Right cardiac atrium (tissue), 5 donors: ENCODE results near the gene SETD5. TPM values are rescaled to one million over a fixed set of nuclear protein-coding genes. Genes with fewer than 3 reads are reported as not detected.
A peak's percentile ranks its signal among the peaks of the same experiment; 100 is the strongest.

Experiments
- ATAC-seq, 2 donors: fragments of 200-7000 bp; cut with Tn5 transposase; one replicate each; pipeline versions ENCODE4 v1.8.0 to v1.9.1; 2020; ENCODE audit warnings: moderate library complexity in 2 of 2, mild to moderate bottlenecking in 1 of 2
- DNase-seq, 3 donors: peaks; one replicate each; pipeline ENCODE4 v3.0.0-alpha.2; 2020
- H3K27ac ChIP-seq: one replicate; pipeline ENCODE4 v1.5.1; 2013; ENCODE audit warnings: mild to moderate bottlenecking, low read length, control low read depth, moderate library complexity
- H3K27me3 ChIP-seq: one replicate; pipeline ENCODE4 v1.6.1; 2013; ENCODE audit not compliant: control insufficient read depth, insufficient read depth
- H3K4me1 ChIP-seq: one replicate; pipeline ENCODE4 v1.6.1; 2013; ENCODE audit warnings: low read length; ENCODE audit not compliant: control insufficient read depth, insufficient read depth
- H3K4me3 ChIP-seq: one replicate; pipeline ENCODE4 v1.5.1; 2013; ENCODE audit warnings: low read length, control low read depth
- H3K9me3 ChIP-seq: one replicate; pipeline ENCODE4 v1.6.1; 2013; ENCODE audit warnings: low read length; ENCODE audit not compliant: control insufficient read depth
- WGBS: extraction: QIAGEN DNeasy Blood & Tissue Kit; methylation state at CpG from one replicate; pipeline ENCODE4 v1.1.7; 2013; 5-methylcytosine and 5-hydroxymethylcytosine counted together
- intact Hi-C, 4 donors: fragments of 100-400 bp; cut with DNase I; formaldehyde crosslinking; loops; one replicate each; pipeline versions ENCODE4 v1.11.0 to v1.14.0; 2022 to 2023
- polyA plus RNA-seq: library from polyadenylated mRNA; stranded (reverse); fragments of 200-250 nt; gene quantifications from one replicate; pipeline ENCODE4 v1.2.3, GENCODE V29; 2013
- total RNA-seq, 4 donors: library from RNA; stranded (reverse); fragmentation: NEBNext Ultra II Directional; extraction: Animal tissue kit (Norgen Biotek cat#: 25700); gene quantifications; one replicate each; pipeline ENCODE4 v1.2.1, GENCODE V29; 2021
- donor health status: healthy with polysubstance abuse.
- donor health status: DM: no; HTN: yes; CAD: no.
- donor health status: DM: no; HTN: no; CAD: no.
- donor health status: DM: no; HTN: yes; CAD: no; lungs with severe emphysema.
- donor health status: DM: yes; HTN: yes; CAD: no.

SETD5 gene
- total and polyA plus RNA-seq, 5 donors, result 29.4 to 73.6 (median 64.4) TPM

- H3K27me3 ChIP-seq, result no peaks in the 10 kb centered on the region
- DNase-seq (no peak), ATAC-seq (no peak)
- 71% methylated on average over 6 of the region's 6 CpGs for WGBS
- H3K9me3 ChIP-seq, result no peaks in the 10 kb centered on the region
- H3K4me3 ChIP-seq, result no peak overlapping the region
- no peak overlapping the region for H3K27ac ChIP-seq
- H3K4me1 ChIP-seq, result peaks cover 3% of the 10 kb centered on the region
- intact Hi-C loops, result no loop called here
These were observed 12.8 kb downstream of the SETD5 start for GRCh38 chr3:9409981-9410854.

- WGBS, result 72% methylated on average over 1 of the region's 1 CpG
- Histone ChIP-seq H3K9me3 (no peaks in the 10 kb centered on the region), H3K4me3 (no peak overlapping the region), H3K27me3 (no peaks in the 10 kb centered on the region), H3K4me1 (peaks cover 8% of the 10 kb centered on the region), H3K27ac (no peak overlapping the region)
- intact Hi-C loops, result no loop called here
- DNase-seq (no peak), ATAC-seq (no peak)
These were observed 13.9 kb downstream of the SETD5 start for GRCh38 chr3:9411302-9411701.

GRCh38 chr3:9412293-9412692, 14.9 kb downstream of the SETD5 start:
- Histone ChIP-seq H3K4me3 (no peak overlapping the region), H3K4me1 (peaks cover 8% of the 10 kb centered on the region), H3K27me3 (no peaks in the 10 kb centered on the region), H3K27ac (no peak overlapping the region), H3K9me3 (no peaks in the 10 kb centered on the region)
- intact Hi-C loops, result no loop called here
- WGBS, result 68% methylated on average over 1 of the region's 1 CpG
- peak in 1 of 2 donors; percentile 25 for ATAC-seq
- no peak for DNase-seq

GRCh38 chr3:9414826-9415225, 17.4 kb downstream of the SETD5 start:
- no peak overlapping the region for H3K27ac ChIP-seq
- intact Hi-C loops, result no loop called here
- DNase-seq, result no peak
- peaks cover 9% of the 10 kb centered on the region for H3K4me1 ChIP-seq
- no peak overlapping the region for H3K4me3 ChIP-seq
- no peaks in the 10 kb centered on the region for H3K27me3 ChIP-seq
- ATAC-seq, result no peak
- no peaks in the 10 kb centered on the region for H3K9me3 ChIP-seq

- intact Hi-C loops, result no loop called here
These were observed 18.2 kb downstream of the SETD5 start for GRCh38 chr3:9415485-9416138.

GRCh38 chr3:9416139-9416780, 18.8 kb downstream of the SETD5 start:
- no peak overlapping the region for H3K4me3 ChIP-seq
- peaks cover 8% of the 10 kb centered on the region for H3K4me1 ChIP-seq
- DNase-seq, result no peak
- peak; percentile 38 for ATAC-seq
- 41% methylated on average over 3 of the region's 3 CpGs for WGBS
- intact Hi-C loops, result no loop called here
- no peak overlapping the region for H3K27ac ChIP-seq
- no peaks in the 10 kb centered on the region for H3K9me3 ChIP-seq
- H3K27me3 ChIP-seq, result no peaks in the 10 kb centered on the region

More at GRCh38 chr3:9415485-9416138, 18.2 kb downstream of the SETD5 start:
- DNase-seq (no peak), ATAC-seq (peak; percentile 14 to 18)
- Histone ChIP-seq H3K27me3 (no peaks in the 10 kb centered on the region), H3K9me3 (no peaks in the 10 kb centered on the region), H3K4me3 (no peak overlapping the region), H3K4me1 (peaks cover 8% of the 10 kb centered on the region), H3K27ac (peak overlapping the region; percentile 52)
- WGBS, result 87% methylated on average over 6 of the region's 6 CpGs

- H3K27me3 ChIP-seq, result no peaks in the 10 kb centered on the region
- H3K9me3 ChIP-seq, result no peaks in the 10 kb centered on the region
- no peak overlapping the region for H3K27ac ChIP-seq
- H3K4me1 ChIP-seq, result peaks cover 3% of the 10 kb centered on the region
- no peak for ATAC-seq
- 88% methylated on average over 2 of the region's 2 CpGs for WGBS
- no peak for DNase-seq
- no peak overlapping the region for H3K4me3 ChIP-seq
- intact Hi-C loops, result no loop called here
These were observed 23.6 kb downstream of the SETD5 start for GRCh38 chr3:9420850-9421549.

GRCh38 chr3:9422712-9423424, 25.5 kb downstream of the SETD5 start:
- DNase-seq, result peak; percentile 43 to 75 (median 72)

GRCh38 chr3:9428411-9428810, 31.0 kb downstream of the SETD5 start:
- DNase-seq, result no peak
- intact Hi-C loops, result loop anchor here in 1 of 4 donors (5.0 kb wide), 1 partner anchor 36 kb away; no protein-coding TSS in a partner anchor
- no peaks in the 10 kb centered on the region for H3K27me3 ChIP-seq
- no peaks in the 10 kb centered on the region for H3K9me3 ChIP-seq
- no peak for ATAC-seq
- no peak overlapping the region for H3K27ac ChIP-seq
- H3K4me1 ChIP-seq, result no peaks in the 10 kb centered on the region
- H3K4me3 ChIP-seq, result no peak overlapping the region

More at GRCh38 chr3:9422712-9423424, 25.5 kb downstream of the SETD5 start:
- no peak overlapping the region for H3K4me3 ChIP-seq
- H3K9me3 ChIP-seq, result no peaks in the 10 kb centered on the region
- 7% methylated on average over 5 of the region's 5 CpGs for WGBS
- H3K27ac ChIP-seq, result peak overlapping the region; percentile 75
- intact Hi-C loops, result no loop called here
- H3K27me3 ChIP-seq, result no peaks in the 10 kb centered on the region
- peaks cover 1% of the 10 kb centered on the region for H3K4me1 ChIP-seq
- peak; percentile 96 to 97 for ATAC-seq

GRCh38 chr3:9430733-9431132, 33.3 kb downstream of the SETD5 start:
- 91% methylated on average over 3 of the region's 3 CpGs for WGBS
- Histone ChIP-seq H3K4me3 (no peak overlapping the region), H3K27ac (no peak overlapping the region), H3K9me3 (no peaks in the 10 kb centered on the region), H3K27me3 (no peaks in the 10 kb centered on the region), H3K4me1 (no peaks in the 10 kb centered on the region)
- DNase-seq (no peak), ATAC-seq (no peak)
- intact Hi-C loops, result loop anchor here in 2 of 4 donors (5.0 kb wide), 2 partner anchors 33 to 43 kb away; partner anchors contain the start of gene SETD5 (in 1 of the 2)
